GM20431 (cell line): Measurements from ENCODE around the gene OPHN1.

Experiments used
- in situ Hi-C: fragments of 300-500 bp; cut with MseI, MboI; formaldehyde crosslinking; loops from one replicate; pipeline ENCODE4 v1.15.0; 2020; ENCODE audit warnings: low sequenced_read_pairs; ENCODE audit not compliant: unreplicated experiment

Gene OPHN1

GRCh38 chrX:68261060-68261672 is 172.1 kb downstream of the OPHN1 start:
- in situ Hi-C loops, result no loop called here

GRCh38 chrX:68256990-68257389 is 176.3 kb downstream of the OPHN1 start:
- in situ Hi-C loops, result no loop called here

- in situ Hi-C loops, result no loop called here
Measured at GRCh38 chrX:68254738-68255645, 178.3 kb downstream of the OPHN1 start.

- in situ Hi-C loops, result no loop called here
Measured at GRCh38 chrX:68252664-68253063, 180.6 kb downstream of the OPHN1 start.

GRCh38 chrX:68249903-68250302 is 183.4 kb downstream of the OPHN1 start:
- in situ Hi-C loops, result no loop called here

GRCh38 chrX:68249401-68249831 is 183.9 kb downstream of the OPHN1 start:
- in situ Hi-C loops, result no loop called here

- in situ Hi-C loops, result no loop called here
Measured at GRCh38 chrX:68238568-68238967, 194.7 kb downstream of the OPHN1 start.

GRCh38 chrX:68234171-68234910 is 199.0 kb downstream of the OPHN1 start:
- in situ Hi-C loops, result no loop called here

GRCh38 chrX:68232206-68232605 is 201.1 kb downstream of the OPHN1 start:
- in situ Hi-C loops, result no loop called here

GRCh38 chrX:68209008-68209407 is 224.3 kb downstream of the OPHN1 start:
- in situ Hi-C loops, result no loop called here

GRCh38 chrX:68204521-68205038 is 228.7 kb downstream of the OPHN1 start:
- in situ Hi-C loops, result no loop called here

- in situ Hi-C loops, result no loop called here
Measured at GRCh38 chrX:68203646-68204045, 229.6 kb downstream of the OPHN1 start.

GRCh38 chrX:68203211-68203610 is 230.1 kb downstream of the OPHN1 start:
- in situ Hi-C loops, result no loop called here

- in situ Hi-C loops, result no loop called here
Measured at GRCh38 chrX:68199062-68199848, 234.0 kb downstream of the OPHN1 start.

- in situ Hi-C loops, result no loop called here
Measured at GRCh38 chrX:68196939-68197791, 236.1 kb downstream of the OPHN1 start.

- in situ Hi-C loops, result no loop called here
Measured at GRCh38 chrX:68195561-68195960, 237.7 kb downstream of the OPHN1 start.

- in situ Hi-C loops, result no loop called here
Measured at GRCh38 chrX:68193786-68194185, 239.5 kb downstream of the OPHN1 start.

GRCh38 chrX:68193234-68193633 is 240.1 kb downstream of the OPHN1 start:
- in situ Hi-C loops, result no loop called here

- in situ Hi-C loops, result no loop called here
Measured at GRCh38 chrX:68190799-68191198, 242.5 kb downstream of the OPHN1 start.
